ENCODE results near the gene ATP8B1. TPM values are rescaled to one million over a fixed set of nuclear protein-coding genes. Genes with fewer than 3 reads are reported as not detected.

Gene ATP8B1
- polyA plus RNA-seq, 1 donor: 3.5 TPM

DNA sequence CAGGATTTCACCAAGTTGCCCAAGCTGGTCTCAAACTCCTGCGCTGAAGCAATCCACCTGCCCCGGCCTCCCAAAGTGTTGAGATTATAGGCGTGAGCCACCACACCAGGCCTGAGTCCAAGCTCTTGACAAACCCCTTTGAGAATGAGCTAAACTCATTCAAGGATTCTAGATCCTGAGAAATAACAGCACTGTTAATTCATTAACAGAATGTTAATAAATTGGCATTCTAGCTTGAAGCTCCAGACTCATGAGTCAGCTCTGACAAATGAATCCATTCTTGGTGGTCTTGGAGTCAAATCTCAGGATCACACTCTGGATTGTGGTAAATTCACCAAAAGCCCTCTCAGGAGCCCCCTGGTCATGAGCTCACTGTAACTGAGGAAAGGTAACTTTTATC, 183.2 kb downstream of the ATP8B1 start:
- no peak for DNase-seq (ENCODE audit: low read depth)

DNA sequence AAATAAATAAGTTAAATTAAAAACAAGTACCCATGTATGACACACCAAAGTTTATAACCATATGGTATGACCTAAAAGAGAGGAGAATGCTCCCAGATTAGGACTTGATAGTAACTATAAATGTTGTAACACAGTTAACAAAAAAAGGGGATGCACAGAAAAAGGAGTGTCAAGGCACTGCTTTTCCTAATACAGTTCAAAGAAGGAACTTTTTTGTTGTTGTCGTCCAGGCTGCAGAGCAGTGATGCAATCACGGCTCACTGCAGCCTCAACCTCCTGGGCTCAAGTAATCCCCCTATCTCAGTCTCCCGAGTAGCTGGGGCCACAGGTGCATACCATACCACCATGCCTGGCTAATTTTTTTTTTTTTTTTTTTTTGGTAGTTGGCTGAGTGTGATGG, 184.2 kb downstream of the ATP8B1 start:
- no peak for DNase-seq (ENCODE audit: low read depth)

DNA sequence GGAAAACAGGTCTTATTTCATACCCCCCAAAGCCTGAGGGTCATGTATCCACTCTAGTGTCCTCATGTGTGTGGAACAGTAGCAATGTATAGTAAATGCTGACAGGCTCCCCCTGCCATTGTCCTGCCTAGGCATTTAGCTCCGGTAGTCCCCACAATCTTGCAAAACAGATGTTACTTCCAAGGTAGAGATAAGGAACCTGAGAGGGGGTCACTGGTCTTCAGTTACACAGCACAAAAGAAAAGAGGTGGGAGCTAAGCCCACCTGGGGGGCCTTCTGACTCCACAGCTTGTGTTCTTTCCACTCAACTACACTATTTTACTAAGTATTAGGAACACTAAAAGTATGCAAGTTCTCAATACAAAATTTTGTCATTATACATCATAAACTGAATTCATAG, 199.2 kb downstream of the ATP8B1 start:
- DNase-seq (ENCODE audit: low read depth): no peak

Other genes with a start within 250 kb of the ATP8B1 start
- gene FECH, start 216.6 kb downstream of the ATP8B1 start, polyA plus RNA-seq (ENCODE audit: insufficient read length): 21.7 TPM
- gene NARS1, start 181.5 kb downstream of the ATP8B1 start, polyA plus RNA-seq (ENCODE audit: insufficient read length): 96.2 TPM
- 33.6 TPM for gene NEDD4L, start 240.9 kb upstream of the ATP8B1 start, polyA plus RNA-seq (ENCODE audit: insufficient read length)